SU-DHL-6 (cell line): ENCODE results near the gene EFNA5.

Experiments
- H2AFZ ChIP-seq: fragments of 200-600 bp; sonication (generic); 2 replicates; pipeline ENCODE4 v1.6.1; 2014; ENCODE audit warnings: low read depth, mild to moderate bottlenecking, moderate library complexity, mixed read lengths, antibody characterized with exemption, low read length; ENCODE audit not compliant: severe bottlenecking
- H3F3A ChIP-seq: fragments of 200-600 bp; shearing (Covaris generic); 2 replicates; pipeline ENCODE4 v1.6.0; 2016; ENCODE audit warnings: antibody characterized with exemption, mild to moderate bottlenecking; ENCODE audit not compliant: insufficient read depth
- H3K27ac ChIP-seq: fragments of 200-600 bp; sonication (generic); 2 replicates; pipeline ENCODE4 v1.5.1; 2016; ENCODE audit warnings: low read depth, mild to moderate bottlenecking, low read length, moderate library complexity, mixed read lengths
- H3K27me3 ChIP-seq: fragments of 200-600 bp; sonication (generic), shearing (Covaris generic); 2 replicates; pipeline ENCODE4 v1.6.0; 2014; ENCODE audit warnings: mild to moderate bottlenecking, low read length
- H3K36me3 ChIP-seq: fragments of 200-600 bp; sonication (generic); 2 replicates; pipeline ENCODE4 v1.6.1; 2014; ENCODE audit warnings: mild to moderate bottlenecking, low read length, mixed read lengths
- H3K4me2 ChIP-seq: fragments of 300-600, 200-600 bp; shearing (Covaris generic), sonication (generic); 2 replicates; pipeline ENCODE4 v1.6.0; 2014; ENCODE audit warnings: low read length, low read depth, mild to moderate bottlenecking; ENCODE audit not compliant: poor library complexity, severe bottlenecking
- H3K4me3 ChIP-seq: fragments of 200-600 bp; sonication (generic); 2 replicates; pipeline ENCODE4 v1.5.1; 2014; ENCODE audit warnings: antibody characterized with exemption, low read length, mild to moderate bottlenecking, mixed read lengths; ENCODE audit not compliant: insufficient read depth, poor library complexity, severe bottlenecking
- H3K79me2 ChIP-seq: fragments of 200-600 bp; sonication (generic); 2 replicates; pipeline ENCODE4 v1.6.1; 2014; ENCODE audit warnings: mild to moderate bottlenecking, low read length, moderate library complexity; ENCODE audit not compliant: insufficient read depth
- H3K9ac ChIP-seq: fragments of 200-600 bp; sonication (generic); 2 replicates; pipeline ENCODE4 v1.7.0; 2014; ENCODE audit warnings: mild to moderate bottlenecking, low read length
- H3K9me2 ChIP-seq: fragments of 200-600 bp; sonication (generic); replicated peaks from 2 replicates; pipeline ENCODE4 v1.6.1; 2014; ENCODE audit warnings: low read length; ENCODE audit not compliant: insufficient read depth
- H3K9me3 ChIP-seq: fragments of 200-600 bp; sonication (generic); 2 replicates; pipeline ENCODE4 v1.6.1; 2014; ENCODE audit warnings: low read length, mixed read lengths; ENCODE audit not compliant: insufficient read depth
- H4K20me1 ChIP-seq: fragments of 200-600 bp; sonication (generic); 2 replicates; pipeline ENCODE4 v1.6.1; 2014; ENCODE audit warnings: low read depth, mild to moderate bottlenecking, antibody characterized with exemption, low read length, moderate library complexity, mixed read lengths
- EZH2phosphoT487 ChIP-seq: fragments of 200-600 bp; sonication (generic), shearing (Covaris generic); conservative IDR thresholded peaks from 2 replicates; pipeline ENCODE4 v1.6.1; 2018; ENCODE audit warnings: mild to moderate bottlenecking, antibody characterized with exemption, low read length, moderate library complexity, mixed read lengths
- TF ChIP-seq, protein P1 (sequence below): fragments of 200-600 bp; sonication (generic); IDR thresholded peaks from one replicate; pipeline ENCODE4 v1.5.1; 2017; ENCODE audit warnings: antibody characterized with exemption, mild to moderate bottlenecking, low read length, moderate library complexity; ENCODE audit not compliant: insufficient read depth, poor library complexity, severe bottlenecking

EFNA5 gene

DNA sequence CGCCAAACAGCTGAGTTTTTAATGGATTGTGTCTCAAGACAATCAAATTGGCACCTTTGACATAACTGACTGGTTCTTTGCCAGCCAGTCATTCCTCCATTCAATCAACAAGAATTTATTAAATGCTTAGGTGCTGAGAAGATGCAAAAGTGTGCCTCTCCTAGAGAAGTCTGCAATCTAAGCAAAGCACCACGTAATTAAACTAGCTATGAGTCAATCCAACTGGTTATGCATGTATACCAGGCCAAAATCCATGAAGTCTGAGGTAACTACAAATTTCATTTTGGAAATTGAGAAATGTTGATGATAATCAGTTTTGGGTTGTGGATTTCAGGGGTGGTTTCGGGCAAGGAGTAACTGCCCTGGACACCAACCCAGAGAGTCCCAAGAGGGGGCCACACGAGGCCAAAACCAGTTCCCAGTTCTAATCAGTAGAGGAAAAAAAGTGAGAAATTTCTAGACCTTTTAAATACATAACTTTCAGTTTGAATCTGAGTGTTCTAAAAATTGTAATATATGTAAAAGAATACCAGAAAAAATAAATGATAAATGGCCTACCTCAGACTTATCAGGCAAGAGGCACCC, 92.6 kb downstream of the EFNA5 start:
- Histone ChIP-seq H3K27me3 (no peaks in the 10 kb centered on the region), H2AFZ (no peak overlapping the region), H4K20me1 (no peaks in the 10 kb centered on the region), H3K36me3 (no peaks in the 10 kb centered on the region), H3K27ac (no peak overlapping the region), H3K9me2 (no peaks in the 10 kb centered on the region), H3F3A (no peaks in the 10 kb centered on the region), H3K79me2 (no peaks in the 10 kb centered on the region), H3K9ac (no peak overlapping the region), H3K4me2 (no peak overlapping the region), H3K9me3 (no peaks in the 10 kb centered on the region), H3K4me3 (no peak overlapping the region)
- TF ChIP-seq, protein P1, sequence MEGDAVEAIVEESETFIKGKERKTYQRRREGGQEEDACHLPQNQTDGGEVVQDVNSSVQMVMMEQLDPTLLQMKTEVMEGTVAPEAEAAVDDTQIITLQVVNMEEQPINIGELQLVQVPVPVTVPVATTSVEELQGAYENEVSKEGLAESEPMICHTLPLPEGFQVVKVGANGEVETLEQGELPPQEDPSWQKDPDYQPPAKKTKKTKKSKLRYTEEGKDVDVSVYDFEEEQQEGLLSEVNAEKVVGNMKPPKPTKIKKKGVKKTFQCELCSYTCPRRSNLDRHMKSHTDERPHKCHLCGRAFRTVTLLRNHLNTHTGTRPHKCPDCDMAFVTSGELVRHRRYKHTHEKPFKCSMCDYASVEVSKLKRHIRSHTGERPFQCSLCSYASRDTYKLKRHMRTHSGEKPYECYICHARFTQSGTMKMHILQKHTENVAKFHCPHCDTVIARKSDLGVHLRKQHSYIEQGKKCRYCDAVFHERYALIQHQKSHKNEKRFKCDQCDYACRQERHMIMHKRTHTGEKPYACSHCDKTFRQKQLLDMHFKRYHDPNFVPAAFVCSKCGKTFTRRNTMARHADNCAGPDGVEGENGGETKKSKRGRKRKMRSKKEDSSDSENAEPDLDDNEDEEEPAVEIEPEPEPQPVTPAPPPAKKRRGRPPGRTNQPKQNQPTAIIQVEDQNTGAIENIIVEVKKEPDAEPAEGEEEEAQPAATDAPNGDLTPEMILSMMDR, result no peak
- TF ChIP-seq EZH2phosphoT487, result no peak

DNA sequence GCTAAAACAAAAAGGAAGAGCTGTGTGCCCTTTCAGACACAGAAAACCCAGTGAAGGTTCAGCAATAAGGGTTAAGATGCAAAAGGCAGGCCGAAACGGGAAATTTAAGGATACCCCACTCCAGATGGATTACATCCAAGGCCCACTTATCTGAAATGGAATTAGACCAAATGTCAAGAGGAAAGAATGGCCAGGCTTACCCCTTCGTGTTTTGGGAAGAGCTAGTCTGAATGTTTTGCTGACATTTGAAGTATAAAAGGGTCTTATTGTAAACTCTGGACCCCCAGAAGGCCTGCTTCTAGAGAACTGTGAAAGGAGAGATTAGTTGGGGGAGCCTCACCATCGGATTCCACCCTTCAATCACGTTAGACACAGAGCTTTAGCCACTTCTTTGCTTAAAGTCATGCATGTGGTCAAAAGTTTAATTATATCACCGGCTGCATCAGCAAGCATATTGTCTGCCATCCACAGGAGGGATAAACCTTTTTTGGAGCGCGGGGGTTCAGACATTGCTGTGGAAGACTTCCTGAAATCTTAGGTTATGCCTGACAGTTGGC, 93.3 kb downstream of the EFNA5 start:
- H3K27ac ChIP-seq, result no peak overlapping the region
- no peaks in the 10 kb centered on the region for H3K36me3 ChIP-seq
- H3K4me2 ChIP-seq, result no peak overlapping the region
- no peak overlapping the region for H2AFZ ChIP-seq
- TF ChIP-seq, protein P1, result no peak
- no peak for TF ChIP-seq EZH2phosphoT487
- no peaks in the 10 kb centered on the region for H3K79me2 ChIP-seq
- H3K9me3 ChIP-seq, result no peaks in the 10 kb centered on the region
- no peaks in the 10 kb centered on the region for H3K9me2 ChIP-seq
- no peaks in the 10 kb centered on the region for H3F3A ChIP-seq
- no peak overlapping the region for H3K4me3 ChIP-seq
- no peak overlapping the region for H3K9ac ChIP-seq
- no peaks in the 10 kb centered on the region for H3K27me3 ChIP-seq
- H4K20me1 ChIP-seq, result no peaks in the 10 kb centered on the region

- Histone ChIP-seq H3K9me3 (no peaks in the 10 kb centered on the region), H3K4me3 (no peak overlapping the region), H3K9ac (no peak overlapping the region), H3K27me3 (no peaks in the 10 kb centered on the region), H3K27ac (no peak overlapping the region), H4K20me1 (no peaks in the 10 kb centered on the region), H3K4me2 (no peak overlapping the region), H3K79me2 (no peaks in the 10 kb centered on the region), H3K36me3 (no peaks in the 10 kb centered on the region), H3F3A (no peaks in the 10 kb centered on the region), H2AFZ (no peak overlapping the region), H3K9me2 (no peaks in the 10 kb centered on the region)
- TF ChIP-seq, protein P1, result no peak
- no peak for TF ChIP-seq EZH2phosphoT487
Observed at GRCh38 chr5:107576736-107577393, 93.9 kb downstream of the EFNA5 start.
